GM03348 (cell line): ENCODE measurements around the gene ZNF622.
"Not testable (repeated sequence)": the region's sequence is repeated elsewhere in the genome, so short reads cannot be mapped to it uniquely, and the experiment has no call there.

Experiments used
- DNase-seq: peaks from one replicate; pipeline ENCODE4 v3.0.0; 2012; ENCODE audit warnings: low spot score

Gene ZNF622

DNA sequence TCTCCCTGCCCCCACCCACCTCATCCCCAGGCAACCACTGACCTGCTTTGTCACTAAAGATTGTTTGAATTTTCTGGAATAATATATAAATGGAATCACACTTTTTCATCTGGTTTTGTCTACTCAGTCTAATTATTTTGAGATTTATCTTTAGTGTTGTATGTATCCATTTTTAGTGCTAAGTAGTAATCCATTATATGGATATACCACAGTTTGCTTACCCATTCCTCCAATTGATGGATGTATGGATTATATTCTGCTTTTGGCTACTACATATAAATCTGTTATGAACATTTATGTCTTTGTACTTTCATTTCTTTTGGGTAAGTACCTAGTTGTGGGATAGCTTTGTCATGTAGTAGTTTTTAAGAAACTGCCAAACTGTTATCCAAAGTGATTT lies 14.5 kb upstream of the ZNF622 start:
- no peak for DNase-seq

DNA sequence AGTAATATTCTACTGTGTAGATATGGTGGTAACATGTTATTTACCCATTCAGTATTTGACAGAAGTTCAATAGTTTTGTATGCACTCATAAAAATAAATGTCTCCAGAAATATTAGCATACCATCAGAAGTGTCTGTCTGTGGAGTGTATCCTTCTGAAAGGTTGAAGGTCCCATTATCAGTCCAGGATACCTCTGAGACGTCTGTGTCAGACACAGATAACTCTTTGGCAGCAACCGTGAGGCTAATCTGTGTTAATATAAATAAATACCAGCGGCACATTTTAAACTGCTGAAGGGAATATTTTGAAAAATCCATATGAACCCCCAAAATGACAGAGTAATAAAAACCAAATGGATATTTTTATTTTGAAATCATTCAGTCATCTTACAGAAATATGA lies 11.9 kb upstream of the ZNF622 start:
- no peak for DNase-seq

DNA sequence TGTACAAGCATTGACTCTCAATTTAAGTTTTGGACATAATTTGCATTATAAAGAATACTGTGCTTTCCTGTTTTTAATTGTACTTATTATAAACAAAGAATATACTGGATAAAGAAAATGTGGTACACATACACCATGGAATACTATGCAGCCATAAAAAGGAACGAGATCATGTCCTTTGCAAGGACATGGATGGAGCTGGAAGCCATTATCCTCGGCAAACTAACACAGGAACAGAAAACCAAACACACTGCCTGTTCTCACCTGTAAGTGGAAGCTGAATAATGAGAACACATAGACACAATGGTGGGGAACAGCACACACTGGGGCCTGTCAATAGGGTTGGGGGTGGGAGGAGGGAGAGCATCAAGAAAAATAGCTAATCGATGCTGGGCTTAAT lies 10.8 kb upstream of the ZNF622 start:
- DNase-seq, result not testable (repeated sequence)

GRCh38 chr5:16471387-16471786 lies 5.8 kb upstream of the ZNF622 start:
- DNase-seq, result no peak

DNA sequence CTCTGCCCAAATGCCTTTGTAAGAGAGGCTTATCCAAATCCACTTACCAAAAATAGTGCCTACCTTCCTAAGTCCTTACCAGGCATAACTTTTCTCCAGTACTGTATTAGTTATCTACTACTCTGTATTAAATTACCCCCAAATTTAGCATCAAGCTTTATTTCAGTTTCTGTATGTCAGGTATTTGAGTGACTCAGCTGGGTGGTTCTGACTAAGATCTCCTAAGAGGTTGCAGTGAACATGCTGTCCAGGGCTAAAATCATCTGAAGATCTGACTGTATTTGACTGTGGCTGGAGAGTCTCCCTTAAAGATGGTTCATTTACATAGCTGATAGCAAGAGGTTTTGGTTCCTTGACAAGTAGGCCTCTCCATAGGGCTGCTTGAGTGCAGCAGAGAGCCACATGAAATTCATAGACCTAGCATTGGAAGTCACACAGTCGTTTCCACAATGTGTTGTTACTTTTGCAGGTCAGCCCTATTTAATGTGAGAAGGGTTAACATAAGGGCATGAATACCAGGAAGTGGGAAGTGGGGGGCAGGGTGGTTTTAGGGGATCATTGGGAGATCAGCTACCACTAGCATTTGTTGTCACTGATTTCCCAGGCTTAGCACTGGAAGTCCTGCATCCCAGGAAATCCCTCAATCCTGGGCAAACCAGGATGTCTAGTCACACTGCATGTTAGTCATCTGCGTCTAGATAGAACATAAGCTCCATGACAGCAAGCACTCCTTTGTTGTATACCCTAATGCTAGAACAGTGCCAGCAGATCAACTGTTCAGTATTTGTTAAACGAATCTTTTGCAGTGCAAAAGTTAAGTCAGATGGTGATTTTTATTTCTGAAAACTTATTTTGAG lies 2.0 kb upstream of the ZNF622 start:
- peak; percentile 46 for DNase-seq

GRCh38 chr5:16464664-16465543 lies 696 bp downstream of the ZNF622 start:
- DNase-seq, result peak; percentile 25

- DNase-seq, result no peak
Observed at GRCh38 chr5:16464231-16464630, 1.4 kb downstream of the ZNF622 start.

- DNase-seq, result peak; percentile 76
Observed at GRCh38 chr5:16461782-16462181, 3.8 kb downstream of the ZNF622 start.

- no peak for DNase-seq
Observed at GRCh38 chr5:16461026-16461425, 4.6 kb downstream of the ZNF622 start.

- no peak for DNase-seq
Observed at GRCh38 chr5:16459451-16459850, 6.1 kb downstream of the ZNF622 start.

GRCh38 chr5:16457853-16458252 lies 7.7 kb downstream of the ZNF622 start:
- DNase-seq, result no peak

DNA sequence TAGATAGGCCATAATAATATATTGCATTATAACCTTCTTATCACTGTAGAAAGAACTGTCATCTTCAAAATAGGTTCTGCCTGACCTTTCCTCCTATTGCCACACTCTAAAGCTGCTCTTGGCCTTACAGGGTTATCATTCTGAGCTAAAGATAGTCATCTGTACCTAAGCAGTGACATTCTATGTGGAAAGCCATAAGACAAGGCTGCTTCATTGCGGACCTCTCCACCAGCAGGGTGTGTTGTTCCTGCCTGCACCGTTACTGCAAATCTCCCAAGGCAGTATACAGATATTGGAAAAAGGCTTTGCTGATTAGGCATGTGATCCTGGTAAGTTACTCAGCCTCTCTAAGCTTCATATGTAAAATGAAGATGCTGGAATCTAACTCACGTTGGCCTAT lies 8.1 kb downstream of the ZNF622 start:
- DNase-seq, result no peak

- DNase-seq, result peak; percentile 56
Observed at GRCh38 chr5:16456103-16456832, 9.3 kb downstream of the ZNF622 start.

- no peak for DNase-seq
Observed at GRCh38 chr5:16455668-16456067, 9.9 kb downstream of the ZNF622 start.

- no peak for DNase-seq
Observed at GRCh38 chr5:16454686-16455085, 10.9 kb downstream of the ZNF622 start.

GRCh38 chr5:16453609-16454008 lies 12.0 kb downstream of the ZNF622 start:
- no peak for DNase-seq

GRCh38 chr5:16450163-16450562 lies 15.4 kb downstream of the ZNF622 start:
- no peak for DNase-seq

DNA sequence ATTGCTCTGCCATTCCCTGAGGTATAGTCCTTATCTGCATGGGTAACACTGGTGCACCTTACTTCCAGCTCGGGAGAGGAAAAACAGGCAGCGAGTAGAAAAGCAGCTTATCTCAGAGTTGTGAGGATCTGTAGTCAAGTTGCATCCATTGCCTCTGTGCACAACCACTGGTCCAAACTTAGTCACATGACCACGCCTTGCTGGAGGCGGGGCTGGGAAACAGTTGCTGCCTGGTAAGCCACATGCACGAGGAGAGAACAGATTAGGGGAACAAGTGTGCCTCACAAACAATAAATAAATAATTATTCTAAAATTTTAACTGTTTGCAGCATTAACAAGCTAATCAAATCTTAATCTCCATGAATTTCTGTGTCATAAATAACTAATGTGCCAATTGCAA lies 18.6 kb downstream of the ZNF622 start:
- no peak for DNase-seq

- DNase-seq, result peak; percentile 17
Observed at GRCh38 chr5:16437977-16438376, 27.6 kb downstream of the ZNF622 start.

DNA sequence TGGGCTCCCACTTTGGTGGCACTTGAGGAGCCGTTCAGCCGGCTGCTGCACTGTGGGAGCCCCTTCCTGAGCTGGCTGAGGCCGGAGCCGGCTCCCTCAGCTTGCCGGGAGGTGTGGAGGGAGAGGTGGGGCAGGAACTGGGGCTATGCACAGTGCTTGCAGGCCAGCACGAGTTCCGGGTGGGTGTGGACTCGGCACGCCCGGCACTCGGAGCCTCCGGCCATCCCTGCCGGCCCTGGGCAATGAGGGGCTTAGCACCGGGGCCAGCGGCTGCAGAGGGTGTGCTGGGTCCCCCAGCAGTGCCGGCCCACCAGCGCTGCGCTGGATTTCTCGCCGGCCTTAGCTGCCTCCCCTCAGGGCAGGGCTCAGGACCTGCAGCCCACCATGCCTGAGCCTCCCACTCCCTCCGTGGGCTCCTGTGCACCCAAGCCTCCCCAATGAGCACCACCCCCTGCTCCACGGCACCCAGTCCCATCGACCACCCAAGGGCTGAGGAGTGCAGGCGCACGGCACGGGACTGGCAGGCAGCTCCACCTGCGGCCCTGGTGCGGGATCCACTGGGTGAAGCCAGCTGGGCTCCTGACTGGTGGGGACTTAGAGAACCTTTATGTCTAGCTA lies 29.4 kb downstream of the ZNF622 start:
- DNase-seq, result not testable (repeated sequence)

DNA sequence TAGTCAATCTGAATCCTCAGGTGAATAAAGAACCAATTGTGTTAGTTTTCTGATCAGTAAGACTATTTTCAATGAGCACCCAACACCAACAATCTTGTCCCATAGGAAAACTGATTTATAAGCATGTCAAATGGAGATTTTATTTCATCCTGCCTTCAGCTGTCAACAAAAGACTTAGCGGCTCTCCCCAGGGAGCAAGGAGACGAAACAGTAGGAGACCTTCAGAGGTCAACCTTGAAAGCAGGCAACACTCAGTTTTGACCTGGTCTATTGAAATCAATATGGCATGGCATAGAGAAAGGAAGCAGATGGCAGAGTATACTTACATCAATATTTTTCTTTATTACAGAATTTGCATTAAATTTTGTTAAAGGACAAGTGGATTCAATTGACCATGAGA lies 34.1 kb downstream of the ZNF622 start:
- DNase-seq, result no peak
